Subcutaneous adipose tissue (tissue), 4 donors: ENCODE results near the gene GRIA1. TPM values are rescaled to one million over a fixed set of nuclear protein-coding genes. Genes with fewer than 3 reads are reported as not detected.

Experiments used
- CTCF ChIP-seq: fragments of 450-650 bp; IDR thresholded peaks from one replicate; pipeline ENCODE4 v1.5.1; 2016; ENCODE audit warnings: low read depth, mild to moderate bottlenecking, control low read depth, antibody characterized with exemption, moderate library complexity
- total RNA-seq, 4 donors: library from RNA; depleted of rRNA; stranded (reverse); fragments of >200 nt; gene quantifications; one replicate each; pipeline ENCODE4 v1.1.0, GENCODE V29; 2016

Gene GRIA1
- total RNA-seq, 4 donors from 2014 or later, result 0.44 to 2.4 (median 2.0) TPM; not detected in 1

GRCh38 chr5:153745778-153746395 is 255.4 kb downstream of the GRIA1 start:
- no peak for TF ChIP-seq CTCF

- no peak for TF ChIP-seq CTCF
Measured at GRCh38 chr5:153746440-153746839, 256.0 kb downstream of the GRIA1 start.

- no peak for TF ChIP-seq CTCF
Measured at GRCh38 chr5:153748823-153749222, 258.4 kb downstream of the GRIA1 start.

- no peak for TF ChIP-seq CTCF
Measured at GRCh38 chr5:153749960-153750359, 259.5 kb downstream of the GRIA1 start.

GRCh38 chr5:153751251-153751650 is 260.8 kb downstream of the GRIA1 start:
- no peak for TF ChIP-seq CTCF

- no peak for TF ChIP-seq CTCF
Measured at GRCh38 chr5:153752890-153753289, 262.4 kb downstream of the GRIA1 start.

GRCh38 chr5:153753645-153754432 is 263.4 kb downstream of the GRIA1 start:
- no peak for TF ChIP-seq CTCF
